Hepatocyte (in vitro differentiated cells): ENCODE results near the gene ABLIM1. TPM values are rescaled to one million over a fixed set of nuclear protein-coding genes. Genes with fewer than 3 reads are reported as not detected.

Experiments
- DNase-seq: peaks from one replicate; pipeline ENCODE4 v3.0.0-alpha.2; 2016; ENCODE audit warnings: low spot score
- H2AFZ ChIP-seq: fragments of 200-600 bp; sonication (generic); 2 replicates; pipeline ENCODE4 v1.6.0; 2016; ENCODE audit warnings: antibody characterized with exemption, mild to moderate bottlenecking
- H3K27ac ChIP-seq: fragments of 200-600 bp; sonication (generic); 2 replicates; pipeline ENCODE4 v1.5.1; 2016; ENCODE audit warnings: mild to moderate bottlenecking
- H3K27me3 ChIP-seq: fragments of 200-600 bp; sonication (generic); 2 replicates; pipeline ENCODE4 v1.6.1; 2016
- H3K36me3 ChIP-seq: fragments of 200-600 bp; sonication (generic); replicated peaks from 2 replicates; pipeline ENCODE4 v1.5.1; 2016; ENCODE audit warnings: low read depth; ENCODE audit not compliant: insufficient read depth
- H3K4me1 ChIP-seq: fragments of 200-600 bp; sonication (generic); 2 replicates; pipeline ENCODE4 v1.5.1; 2016; ENCODE audit warnings: mild to moderate bottlenecking, moderate library complexity; ENCODE audit not compliant: insufficient read depth
- H3K4me2 ChIP-seq: fragments of 200-600 bp; sonication (generic); 2 replicates; pipeline ENCODE4 v1.6.0; 2016
- H3K4me3 ChIP-seq: fragments of 200-600 bp; sonication (generic); 2 replicates; pipeline ENCODE4 v1.5.1; 2016; ENCODE audit warnings: mild to moderate bottlenecking
- H3K79me2 ChIP-seq: fragments of 200-600 bp; sonication (generic); 2 replicates; pipeline ENCODE4 v1.6.0; 2017; ENCODE audit warnings: mild to moderate bottlenecking
- H3K9me2 ChIP-seq: fragments of 200-600 bp; sonication (generic); replicated peaks from 2 replicates; pipeline ENCODE4 v1.6.0; 2017; ENCODE audit warnings: mild to moderate bottlenecking; ENCODE audit not compliant: insufficient read depth
- H3K9me3 ChIP-seq: fragments of 200-600 bp; sonication (generic); 2 replicates; pipeline ENCODE4 v1.5.1; 2016; ENCODE audit warnings: low read depth, mild to moderate bottlenecking
- H4K20me1 ChIP-seq: fragments of 200-600 bp; sonication (generic); 2 replicates; pipeline ENCODE4 v1.6.0; 2016; ENCODE audit warnings: mild to moderate bottlenecking; ENCODE audit not compliant: insufficient read depth, poor library complexity, severe bottlenecking
- EZH2 ChIP-seq: fragments of 200-600 bp; sonication (generic); IDR thresholded peaks from 2 replicates; pipeline ENCODE4 v1.6.1; 2016; ENCODE audit warnings: antibody characterized with exemption, mild to moderate bottlenecking, borderline replicate concordance
- EZH2phosphoT487 ChIP-seq: fragments of 200-600 bp; sonication (generic); IDR thresholded peaks from one replicate; pipeline ENCODE4 v1.6.1; 2018; ENCODE audit warnings: antibody characterized with exemption, mild to moderate bottlenecking, low read depth, moderate library complexity; ENCODE audit not compliant: unreplicated experiment, severe bottlenecking
- WGBS: methylation state at CpG from one replicate; pipeline ENCODE4 v1.1.6; 2016; ENCODE audit warnings: low lambda C conversion rate; ENCODE audit errors: missing lambda C conversion rate; 5-methylcytosine and 5-hydroxymethylcytosine counted together
- polyA plus RNA-seq: library from polyadenylated mRNA; unstranded; fragments of >200 nt; fragmentation: Nextera tagmentation; extraction: Ambion mirVana; gene quantifications from 2 replicates; pipeline ENCODE4 v1.2.1, GENCODE V29; 2016
- total RNA-seq: library from RNA; depleted of rRNA; stranded (reverse); fragments of >200 nt; gene quantifications from 2 replicates; pipeline ENCODE4 v1.2.3, GENCODE V29; 2014
- TF ChIP-seq, protein P1 (sequence below): fragments of 200-600 bp; sonication (generic); IDR thresholded peaks from 2 replicates; pipeline ENCODE4 v1.5.1; 2016; ENCODE audit warnings: antibody characterized with exemption, mild to moderate bottlenecking; ENCODE audit not compliant: poor library complexity

ABLIM1 gene
- total and polyA plus RNA-seq, 2 experiments from 2014 or later, result 20.8 to 31.6 TPM

DNA sequence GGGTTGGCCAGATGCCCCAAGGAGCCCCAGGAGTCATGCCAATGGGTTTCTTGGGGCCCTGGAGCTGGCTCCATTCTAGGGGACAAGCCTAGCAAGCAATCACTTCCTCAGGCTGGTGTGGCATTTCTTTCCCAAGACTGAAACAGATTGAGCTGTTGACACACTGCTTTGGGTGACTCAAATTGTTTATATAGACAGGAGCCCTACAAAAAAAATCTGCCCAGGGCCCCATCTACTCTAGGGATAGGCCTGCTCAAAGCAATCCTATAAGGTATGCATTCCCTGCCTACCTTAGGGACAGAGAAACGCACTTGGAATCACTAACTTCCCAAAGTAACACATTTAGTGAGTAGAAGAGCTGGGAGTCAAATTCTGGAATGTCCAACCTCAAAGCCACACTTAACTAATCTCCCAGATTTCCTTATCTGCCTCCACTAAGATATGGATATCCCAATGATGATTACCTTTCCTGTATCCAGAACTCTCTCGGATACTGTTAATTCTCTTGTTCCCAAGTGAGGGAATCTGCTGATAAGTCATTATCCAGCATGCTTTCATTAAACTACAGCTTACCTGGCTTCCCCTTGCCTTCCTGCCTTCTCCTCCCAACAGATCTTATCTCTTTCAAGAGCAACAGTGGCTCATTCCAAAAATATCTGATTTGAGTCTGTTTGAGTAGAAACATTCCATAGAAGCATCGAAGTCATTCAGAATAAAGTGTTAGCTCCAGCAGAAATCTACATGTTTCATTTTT lies 3.1 kb downstream of the ABLIM1 start:
- TF ChIP-seq, protein P1, sequence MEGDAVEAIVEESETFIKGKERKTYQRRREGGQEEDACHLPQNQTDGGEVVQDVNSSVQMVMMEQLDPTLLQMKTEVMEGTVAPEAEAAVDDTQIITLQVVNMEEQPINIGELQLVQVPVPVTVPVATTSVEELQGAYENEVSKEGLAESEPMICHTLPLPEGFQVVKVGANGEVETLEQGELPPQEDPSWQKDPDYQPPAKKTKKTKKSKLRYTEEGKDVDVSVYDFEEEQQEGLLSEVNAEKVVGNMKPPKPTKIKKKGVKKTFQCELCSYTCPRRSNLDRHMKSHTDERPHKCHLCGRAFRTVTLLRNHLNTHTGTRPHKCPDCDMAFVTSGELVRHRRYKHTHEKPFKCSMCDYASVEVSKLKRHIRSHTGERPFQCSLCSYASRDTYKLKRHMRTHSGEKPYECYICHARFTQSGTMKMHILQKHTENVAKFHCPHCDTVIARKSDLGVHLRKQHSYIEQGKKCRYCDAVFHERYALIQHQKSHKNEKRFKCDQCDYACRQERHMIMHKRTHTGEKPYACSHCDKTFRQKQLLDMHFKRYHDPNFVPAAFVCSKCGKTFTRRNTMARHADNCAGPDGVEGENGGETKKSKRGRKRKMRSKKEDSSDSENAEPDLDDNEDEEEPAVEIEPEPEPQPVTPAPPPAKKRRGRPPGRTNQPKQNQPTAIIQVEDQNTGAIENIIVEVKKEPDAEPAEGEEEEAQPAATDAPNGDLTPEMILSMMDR, result no peak
- no peak for TF ChIP-seq EZH2phosphoT487
- no peak for TF ChIP-seq EZH2
- H3K4me1 ChIP-seq, result peaks cover 31% of the 10 kb centered on the region
- no peaks in the 10 kb centered on the region for H3K9me3 ChIP-seq
- H3K4me3 ChIP-seq, result no peak overlapping the region
- peak overlapping the region; percentile 43 for H3K27ac ChIP-seq
- no peaks in the 10 kb centered on the region for H3K9me2 ChIP-seq
- H4K20me1 ChIP-seq, result no peaks in the 10 kb centered on the region
- H3K36me3 ChIP-seq, result no peaks in the 10 kb centered on the region
- DNase-seq, result peak; percentile 30
- H3K27me3 ChIP-seq, result no peaks in the 10 kb centered on the region
- 29% methylated on average over 3 of the region's 3 CpGs for WGBS
- no peak overlapping the region for H2AFZ ChIP-seq
- peak overlapping the region; percentile 55 for H3K4me2 ChIP-seq
- peaks cover 10% of the 10 kb centered on the region for H3K79me2 ChIP-seq

DNA sequence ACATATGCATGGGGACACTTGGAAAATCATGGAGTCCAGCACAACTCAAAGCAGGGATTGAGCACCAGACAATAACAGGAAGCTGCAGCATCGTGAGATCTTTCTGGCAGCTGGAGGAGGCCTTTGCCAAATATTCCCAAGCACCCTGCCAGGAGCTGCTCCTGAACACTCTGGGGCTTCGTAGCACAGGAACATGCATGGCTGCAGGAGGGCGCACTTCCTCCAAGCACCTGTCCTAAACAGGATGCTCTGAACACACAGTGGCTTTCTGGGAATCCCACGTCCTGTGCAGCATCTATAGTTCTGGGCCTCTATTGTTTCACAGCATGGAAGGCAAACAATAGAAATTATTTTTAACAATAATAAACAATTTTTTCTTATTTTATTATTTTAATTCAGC lies 4.1 kb downstream of the ABLIM1 start:
- Histone ChIP-seq H3K9me2 (no peaks in the 10 kb centered on the region), H3K27me3 (no peaks in the 10 kb centered on the region), H3K4me1 (peaks cover 31% of the 10 kb centered on the region), H3K27ac (no peak overlapping the region), H3K79me2 (peaks cover 11% of the 10 kb centered on the region), H3K9me3 (no peaks in the 10 kb centered on the region), H2AFZ (no peak overlapping the region), H3K4me3 (no peak overlapping the region), H3K36me3 (no peaks in the 10 kb centered on the region), H4K20me1 (no peaks in the 10 kb centered on the region), H3K4me2 (no peak overlapping the region)
- DNase-seq, result no peak
- TF ChIP-seq, protein P1, result no peak
- TF ChIP-seq EZH2phosphoT487 (no peak), EZH2 (no peak)
- WGBS, result 86% methylated on average over 4 of the region's 4 CpGs

DNA sequence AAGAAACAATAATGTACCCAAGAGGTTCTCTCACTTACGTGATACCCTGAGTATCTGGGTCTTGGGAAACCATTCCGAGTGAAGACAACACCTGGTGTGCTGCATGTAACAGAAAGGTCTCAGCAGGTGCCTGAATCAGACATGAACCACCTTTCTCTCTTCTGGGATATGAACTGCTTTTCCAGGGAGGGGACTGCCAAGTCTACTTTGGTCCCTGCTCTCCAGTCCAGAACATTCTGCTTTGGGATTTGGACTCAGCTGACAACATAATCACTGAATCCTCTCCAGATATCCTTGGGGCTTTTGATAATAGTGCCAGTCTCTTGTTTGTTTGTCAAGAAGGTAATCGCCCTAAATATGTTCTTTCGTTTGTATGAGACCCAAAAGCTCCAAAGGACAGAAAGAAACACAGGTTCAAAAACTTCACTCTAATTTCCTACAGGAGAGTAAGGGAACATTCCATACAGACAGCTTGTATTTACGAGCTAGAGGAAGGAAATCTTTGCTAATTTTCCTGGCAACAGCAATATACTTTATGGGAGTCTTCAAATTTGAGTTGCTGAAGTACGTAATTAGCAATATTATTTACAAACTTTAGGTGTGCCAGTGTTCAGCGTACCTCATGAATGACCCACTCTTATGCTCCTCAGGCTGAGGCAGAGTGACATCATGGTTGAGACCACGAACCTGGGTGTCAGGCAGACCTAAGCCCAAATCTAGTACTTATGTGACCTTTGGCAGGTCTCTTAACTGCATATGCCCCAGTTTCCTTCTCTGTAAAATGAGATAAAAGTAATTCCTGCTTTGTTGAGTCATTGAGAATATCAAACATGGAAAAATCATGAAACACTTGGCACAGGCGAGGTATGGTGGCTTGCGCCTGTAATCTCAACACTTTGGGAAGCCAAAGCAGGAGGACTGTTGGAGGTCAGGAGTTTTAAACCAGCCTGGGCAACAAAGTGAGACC lies 5.4 kb downstream of the ABLIM1 start:
- 88% methylated on average over 10 of the region's 10 CpGs for WGBS
- H3K4me1 ChIP-seq, result peaks cover 37% of the 10 kb centered on the region
- no peaks in the 10 kb centered on the region for H3K27me3 ChIP-seq
- H4K20me1 ChIP-seq, result no peaks in the 10 kb centered on the region
- no peaks in the 10 kb centered on the region for H3K9me2 ChIP-seq
- H3K4me3 ChIP-seq, result no peak overlapping the region
- no peak overlapping the region for H3K4me2 ChIP-seq
- H2AFZ ChIP-seq, result no peak overlapping the region
- no peaks in the 10 kb centered on the region for H3K36me3 ChIP-seq
- H3K79me2 ChIP-seq, result peaks cover 7% of the 10 kb centered on the region
- TF ChIP-seq EZH2phosphoT487, result no peak
- TF ChIP-seq EZH2, result no peak
- TF ChIP-seq, protein P1, result no peak
- H3K27ac ChIP-seq, result peak overlapping the region; percentile 26
- H3K9me3 ChIP-seq, result no peaks in the 10 kb centered on the region
- DNase-seq, result no peak
